Keratinocyte (primary cell): ENCODE data around the gene INPP5A. TPM values are rescaled to one million over a fixed set of nuclear protein-coding genes. Genes with fewer than 3 reads are reported as not detected.

Source experiments
- DNase-seq: peaks from one replicate; pipeline ENCODE4 v3.0.0-alpha.2; 2011; ENCODE audit warnings: low read depth, missing footprints, low spot score
- FAIRE-seq: peaks from 2 replicates; lab custom pipeline; 2011; peaks lifted over from hg19 to GRCh38; lab: Jason Lieb, UNC
- H2AFZ ChIP-seq: 2 replicates; pipeline ENCODE4 v1.6.0; 2012; ENCODE audit warnings: low read length, control low read depth, inconsistent platforms; ENCODE audit not compliant: control insufficient read depth
- H3K27ac ChIP-seq: 2 replicates; pipeline ENCODE4 v1.5.1; 2011; ENCODE audit warnings: low read length; ENCODE audit not compliant: control insufficient read depth, insufficient read depth
- H3K27me3 ChIP-seq: 3 replicates; pipeline ENCODE4 v1.6.0; 2011; ENCODE audit warnings: low read length; ENCODE audit not compliant: control insufficient read depth, insufficient read depth; ENCODE audit errors: extremely low read depth
- H3K36me3 ChIP-seq, 2 experiments: 2 replicates in 1 of 2; 3 replicates in 1 of 2; pipeline ENCODE4 v1.5.1; 2011; ENCODE audit warnings: low read length in 2 of 2, mild to moderate bottlenecking in 1 of 2; ENCODE audit not compliant: control insufficient read depth in 2 of 2, insufficient read depth in 2 of 2; ENCODE audit errors: extremely low read depth in 1 of 2
- H3K4me1 ChIP-seq: 3 replicates; pipeline ENCODE4 v1.5.1; 2011; ENCODE audit warnings: low read length; ENCODE audit not compliant: control insufficient read depth, insufficient read depth; ENCODE audit errors: extremely low read depth
- H3K4me2 ChIP-seq: 3 replicates; pipeline ENCODE4 v1.6.0; 2011; ENCODE audit warnings: low read depth, low read length; ENCODE audit not compliant: control insufficient read depth, insufficient read depth; ENCODE audit errors: extremely low read depth
- H3K4me3 ChIP-seq, 3 experiments: fragments of 200-600 bp in 1 of 3; sonication (generic) in 1 of 3; 2 replicates in 2 of 3; 3 replicates in 1 of 3; pipeline ENCODE4 v1.5.1; 2011 to 2016; ENCODE audit warnings: low read length in 3 of 3, mild to moderate bottlenecking in 3 of 3, control low read depth in 2 of 3, inconsistent platforms in 1 of 3, low read depth in 1 of 3, mixed read lengths in 1 of 3, mixed run types in 1 of 3, moderate library complexity in 1 of 3; ENCODE audit not compliant: control insufficient read depth in 2 of 3, insufficient read depth in 2 of 3; ENCODE audit errors: extremely low read depth in 1 of 3
- H3K79me2 ChIP-seq: 2 replicates; pipeline ENCODE4 v1.6.0; 2012; ENCODE audit warnings: low read length; ENCODE audit not compliant: control insufficient read depth, insufficient read depth
- H3K9ac ChIP-seq: 3 replicates; pipeline ENCODE4 v1.6.0; 2011; ENCODE audit warnings: low read length; ENCODE audit not compliant: control insufficient read depth, insufficient read depth; ENCODE audit errors: extremely low read depth
- H3K9me1 ChIP-seq: 3 replicates; pipeline ENCODE4 v1.6.0; 2011; ENCODE audit warnings: low read length; ENCODE audit not compliant: control insufficient read depth, insufficient read depth; ENCODE audit errors: extremely low read depth
- H3K9me3 ChIP-seq: 2 replicates; pipeline ENCODE4 v1.5.1; 2012; ENCODE audit warnings: low read depth, low read length; ENCODE audit not compliant: control insufficient read depth
- H4K20me1 ChIP-seq: 3 replicates; pipeline ENCODE4 v1.6.0; 2011; ENCODE audit warnings: low read length; ENCODE audit not compliant: control insufficient read depth, insufficient read depth; ENCODE audit errors: extremely low read depth
- EZH2 ChIP-seq: IDR thresholded peaks from one replicate; pipeline ENCODE4 v1.6.1; 2012; ENCODE audit warnings: inconsistent platforms, mild to moderate bottlenecking, low read length, moderate library complexity
- dilution Hi-C: fragments of 300-500 bp; cut with MboI; formaldehyde crosslinking; loops from one replicate; pipeline ENCODE4 v1.7.0; 2020; ENCODE audit warnings: low sequenced_read_pairs; ENCODE audit not compliant: extremely low pct_ligation_motif_present
- polyA plus RNA-seq, 5 experiments: library from polyadenylated mRNA; depleted of rRNA in 3 of 5; stranded (reverse) in 3 of 5; stranded (forward) in 1 of 5; unstranded in 1 of 5; fragments of >200 nt; gene quantifications; 1 replicate in 1 of 5; 2 replicates in 3 of 5; 3 replicates in 1 of 5; pipeline versions ENCODE4 v1.2.1 to v1.2.3, GENCODE V29; 2011 to 2012; ENCODE audit warnings: missing spikeins in 2 of 5, low read depth in 1 of 5, low replicate concordance in 1 of 5
- TF ChIP-seq, protein P1 (sequence below), 3 experiments: IDR thresholded peaks in 1 of 3; conservative IDR thresholded peaks in 1 of 3; optimal IDR thresholded peaks in 1 of 3; 2 replicates in 2 of 3; 3 replicates in 1 of 3; pipeline versions ENCODE3 to v1.5.1; 2011; ENCODE audit warnings: low read length in 3 of 3, mild to moderate bottlenecking in 3 of 3, moderate library complexity in 2 of 3, control low read depth in 1 of 3, inconsistent platforms in 1 of 3; ENCODE audit not compliant: insufficient read depth in 2 of 3; ENCODE audit errors: extremely low read depth in 1 of 3

The INPP5A gene
- polyA plus RNA-seq, 1 donor (not counting 4 experiments of a cell fraction or from before 2014, with no cell fraction given), result 11.2 TPM

DNA sequence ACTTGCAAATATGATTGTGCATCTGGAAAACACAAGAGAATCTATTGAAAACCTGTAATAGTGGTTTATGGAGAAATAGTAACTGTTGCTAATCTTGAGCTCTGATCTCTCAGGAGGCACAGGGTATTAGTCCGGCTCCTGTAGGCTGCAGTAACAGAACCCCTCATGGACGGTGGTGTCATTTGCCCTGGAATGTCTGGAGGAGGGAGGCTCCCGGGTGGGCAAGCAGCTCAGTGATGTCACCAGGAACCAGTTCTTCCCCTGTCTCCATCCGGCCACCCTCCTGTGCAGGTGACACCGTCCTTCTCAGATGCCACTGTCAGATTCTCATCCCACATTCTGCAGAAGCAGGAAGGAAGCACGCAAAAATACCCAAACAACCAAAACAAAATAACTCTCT lies 29.3 kb downstream of the INPP5A start:
- FAIRE-seq (no peak), DNase-seq (no peak)
- Histone ChIP-seq H3K4me1 (peaks cover 17% of the 10 kb centered on the region), H3K36me3 (no peaks in the 10 kb centered on the region), H4K20me1 (peaks cover 8% of the 10 kb centered on the region), H3K27me3 (no peaks in the 10 kb centered on the region), H3K79me2 (peaks cover 4% of the 10 kb centered on the region), H3K4me2 (no peak overlapping the region), H3K9me3 (no peaks in the 10 kb centered on the region), H3K27ac (no peak overlapping the region), H3K9me1 (no peaks in the 10 kb centered on the region), H3K9ac (no peak overlapping the region), H3K4me3 (no peak overlapping the region), H2AFZ (no peak overlapping the region)
- TF ChIP-seq, protein P1, sequence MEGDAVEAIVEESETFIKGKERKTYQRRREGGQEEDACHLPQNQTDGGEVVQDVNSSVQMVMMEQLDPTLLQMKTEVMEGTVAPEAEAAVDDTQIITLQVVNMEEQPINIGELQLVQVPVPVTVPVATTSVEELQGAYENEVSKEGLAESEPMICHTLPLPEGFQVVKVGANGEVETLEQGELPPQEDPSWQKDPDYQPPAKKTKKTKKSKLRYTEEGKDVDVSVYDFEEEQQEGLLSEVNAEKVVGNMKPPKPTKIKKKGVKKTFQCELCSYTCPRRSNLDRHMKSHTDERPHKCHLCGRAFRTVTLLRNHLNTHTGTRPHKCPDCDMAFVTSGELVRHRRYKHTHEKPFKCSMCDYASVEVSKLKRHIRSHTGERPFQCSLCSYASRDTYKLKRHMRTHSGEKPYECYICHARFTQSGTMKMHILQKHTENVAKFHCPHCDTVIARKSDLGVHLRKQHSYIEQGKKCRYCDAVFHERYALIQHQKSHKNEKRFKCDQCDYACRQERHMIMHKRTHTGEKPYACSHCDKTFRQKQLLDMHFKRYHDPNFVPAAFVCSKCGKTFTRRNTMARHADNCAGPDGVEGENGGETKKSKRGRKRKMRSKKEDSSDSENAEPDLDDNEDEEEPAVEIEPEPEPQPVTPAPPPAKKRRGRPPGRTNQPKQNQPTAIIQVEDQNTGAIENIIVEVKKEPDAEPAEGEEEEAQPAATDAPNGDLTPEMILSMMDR (optimal IDR thresholded peaks at IDR 0.05 in 1 of 3, IDR thresholded peaks at IDR 0.05 in 1 of 3, conservative IDR thresholded peaks at IDR 0.05 in 1 of 3; ENCODE audit: extremely low read depth in 1 of 3, insufficient read depth in 2 of 3, low read length in 3 of 3), result no peak
- TF ChIP-seq EZH2, result no peak
- dilution Hi-C loops, result no loop called here

- H3K4me2 ChIP-seq, result peak overlapping the region; percentile 94
- H3K27ac ChIP-seq, result no peak overlapping the region
- no peak for FAIRE-seq
- H3K4me3 ChIP-seq, result no peak overlapping the region
- DNase-seq, result no peak
- H3K9me3 ChIP-seq, result no peaks in the 10 kb centered on the region
- H3K9me1 ChIP-seq, result no peaks in the 10 kb centered on the region
- H3K9ac ChIP-seq, result no peak overlapping the region
- H3K4me1 ChIP-seq, result peaks cover 25% of the 10 kb centered on the region
- TF ChIP-seq, protein P1 (optimal IDR thresholded peaks at IDR 0.05 in 1 of 3, IDR thresholded peaks at IDR 0.05 in 1 of 3, conservative IDR thresholded peaks at IDR 0.05 in 1 of 3; ENCODE audit: extremely low read depth in 1 of 3, insufficient read depth in 2 of 3, low read length in 3 of 3), result no peak
- H3K79me2 ChIP-seq, result peaks cover 2% of the 10 kb centered on the region
- H3K27me3 ChIP-seq, result no peaks in the 10 kb centered on the region
- H4K20me1 ChIP-seq, result peaks cover 5% of the 10 kb centered on the region
- no peaks in the 10 kb centered on the region for H3K36me3 ChIP-seq
- dilution Hi-C loops, result no loop called here
- no peak overlapping the region for H2AFZ ChIP-seq
Measured at GRCh38 chr10:132570265-132570664, 32.7 kb downstream of the INPP5A start.
